Activated CD4-positive, alpha-beta memory T cell treated with anti-CD3 and anti-CD28 coated beads, Interleukin-2, amount 10 ng/mL, durations not matched to agents 7 days and 5 days (primary cell): Measurements from ENCODE around the gene DEK. TPM values are rescaled to one million over a fixed set of nuclear protein-coding genes. Genes with fewer than 3 reads are reported as not detected.

Experiments
- CTCF ChIA-PET: fragments of 350-600 bp; sonication (Branson Sonifier 250); formaldehyde crosslinking; loops from one replicate; lab custom pipeline; 2021; ENCODE audit warnings: antibody characterized with exemption, inconsistent platforms; lab: Charles Lee
- POLR2A ChIA-PET: fragments of 350-600 bp; sonication (Branson Sonifier 250); formaldehyde crosslinking; loops from one replicate; lab custom pipeline; 2021; ENCODE audit warnings: antibody characterized with exemption; lab: Charles Lee
- DNase-seq: peaks from one replicate; pipeline ENCODE4 v3.0.0-alpha.2; 2020
- H3K27ac Mint-ChIP-seq: one replicate; pipeline ENCODE4 v1.8.0; 2021; ENCODE audit warnings: mild to moderate bottlenecking, mixed read lengths
- H3K27me3 Mint-ChIP-seq: one replicate; pipeline ENCODE4 v1.8.0; 2021; ENCODE audit warnings: mixed read lengths
- H3K36me3 Mint-ChIP-seq: one replicate; pipeline ENCODE4 v1.8.0; 2021; ENCODE audit warnings: low read depth, mixed read lengths
- H3K4me1 Mint-ChIP-seq: one replicate; pipeline ENCODE4 v1.8.0; 2021; ENCODE audit warnings: mixed read lengths
- H3K4me3 Mint-ChIP-seq: one replicate; pipeline ENCODE4 v1.8.0; 2021; ENCODE audit warnings: mild to moderate bottlenecking, mixed read lengths
- H3K9me3 Mint-ChIP-seq: one replicate; pipeline ENCODE4 v1.8.0; 2021; ENCODE audit warnings: mixed read lengths
- total RNA-seq, 2 experiments: library from RNA; stranded (reverse); gene quantifications; one replicate each; pipeline ENCODE4 v1.2.3, GENCODE V29; 2021

DEK gene
- total RNA-seq, 2 experiments from 2014 or later, result 194 to 203 TPM

GRCh38 chr6:18262702-18263417 lies 1.5 kb downstream of the DEK start:
- H3K4me1 Mint-ChIP-seq, result peaks cover 54% of the 10 kb centered on the region
- DNase-seq, result peak; percentile 60
- H3K27ac Mint-ChIP-seq, result peak overlapping the region; percentile 94
- peaks cover 3% of the 10 kb centered on the region for H3K9me3 Mint-ChIP-seq
- H3K4me3 Mint-ChIP-seq, result peak overlapping the region; percentile 93
- no peaks in the 10 kb centered on the region for H3K27me3 Mint-ChIP-seq
- ChIA-PET POLR2A (interaction anchor here (0.6 to 2.3 kb wide), 7 partner anchors 8 to 635 kb away, joined by 3 to 7 read pairs (median 3); partner anchors contain the start of genes KDM1B and TPMT), CTCF (interaction anchor here (0.8 kb wide), 1 partner anchor 14 kb away, joined by 3 read pairs; no protein-coding TSS in a partner anchor)
- peaks cover 60% of the 10 kb centered on the region for H3K36me3 Mint-ChIP-seq

- Mint-ChIP-seq H3K4me3 (peak overlapping the region; percentile 93), H3K4me1 (peaks cover 57% of the 10 kb centered on the region), H3K36me3 (peaks cover 69% of the 10 kb centered on the region), H3K27me3 (no peaks in the 10 kb centered on the region), H3K9me3 (peaks cover 3% of the 10 kb centered on the region), H3K27ac (no peak overlapping the region)
- ChIA-PET CTCF (no interaction called here), POLR2A (interaction anchor here (1.6 kb wide), 1 partner anchor 15 kb away, joined by 7 read pairs; no protein-coding TSS in a partner anchor)
- DNase-seq, result no peak
These were observed 2.5 kb downstream of the DEK start for GRCh38 chr6:18261877-18262276.

- Mint-ChIP-seq H3K36me3 (peaks cover 80% of the 10 kb centered on the region), H3K4me1 (peaks cover 57% of the 10 kb centered on the region), H3K9me3 (peaks cover 3% of the 10 kb centered on the region), H3K4me3 (peak overlapping the region; percentile 46), H3K27ac (peak overlapping the region; percentile 7), H3K27me3 (no peaks in the 10 kb centered on the region)
- ChIA-PET CTCF (interaction anchor here (1.5 kb wide), 1 partner anchor 19 kb away, joined by 4 read pairs; no protein-coding TSS in a partner anchor), POLR2A (interaction anchor here (0.8 to 1.1 kb wide), 3 partner anchors 9 to 19 kb away, joined by 3 to 4 read pairs (median 4); no protein-coding TSS in a partner anchor)
- peak; percentile 48 for DNase-seq
These were observed 3.8 kb downstream of the DEK start for GRCh38 chr6:18260448-18261106.

GRCh38 chr6:18259675-18260447 lies 4.5 kb downstream of the DEK start:
- Mint-ChIP-seq H3K9me3 (no peaks in the 10 kb centered on the region), H3K27ac (peak overlapping the region; percentile 7), H3K4me1 (peaks cover 53% of the 10 kb centered on the region), H3K27me3 (no peaks in the 10 kb centered on the region), H3K36me3 (peaks cover 82% of the 10 kb centered on the region), H3K4me3 (peak overlapping the region; percentile 2)
- CTCF ChIA-PET, result interaction anchor here (1.5 kb wide), 1 partner anchor 18 kb away, joined by 4 read pairs; no protein-coding TSS in a partner anchor
- POLR2A ChIA-PET, result interaction anchor here (0.6 to 1.1 kb wide), 4 partner anchors 8 to 552 kb away, joined by 3 to 5 read pairs (median 4); no protein-coding TSS in a partner anchor
- DNase-seq, result no peak

- POLR2A ChIA-PET, result interaction anchor here (1.1 to 1.5 kb wide), 3 partner anchors 8 to 10 kb away, joined by 3 to 5 read pairs (median 3); partner anchors contain the start of gene DEK
These were observed 9.5 kb downstream of the DEK start for GRCh38 chr6:18254793-18255192.

GRCh38 chr6:18253635-18254034 lies 10.7 kb downstream of the DEK start:
- CTCF ChIA-PET, result interaction anchor here (1.1 kb wide), 1 partner anchor 132 kb away, joined by 3 read pairs; no protein-coding TSS in a partner anchor
- POLR2A ChIA-PET, result interaction anchor here (1.5 kb wide), 1 partner anchor 11 kb away, joined by 3 read pairs; the partner anchor contains the start of gene DEK
- H3K4me1 Mint-ChIP-seq, result peaks cover 35% of the 10 kb centered on the region

More at GRCh38 chr6:18254793-18255192, 9.5 kb downstream of the DEK start:
- Mint-ChIP-seq H3K4me3 (no peak overlapping the region), H3K9me3 (no peaks in the 10 kb centered on the region), H3K27me3 (no peaks in the 10 kb centered on the region), H3K27ac (no peak overlapping the region), H3K36me3 (peaks cover 71% of the 10 kb centered on the region), H3K4me1 (peaks cover 38% of the 10 kb centered on the region)
- CTCF ChIA-PET, result interaction anchor here (1.1 kb wide), 1 partner anchor 133 kb away, joined by 3 read pairs; no protein-coding TSS in a partner anchor
- DNase-seq, result no peak

GRCh38 chr6:18249271-18249670 lies 15.1 kb downstream of the DEK start:
- POLR2A ChIA-PET, result no interaction called here
- Mint-ChIP-seq H3K4me3 (no peak overlapping the region), H3K9me3 (peaks cover 13% of the 10 kb centered on the region)

More at GRCh38 chr6:18253635-18254034, 10.7 kb downstream of the DEK start:
- Mint-ChIP-seq H3K27ac (no peak overlapping the region), H3K4me3 (no peak overlapping the region), H3K36me3 (peaks cover 75% of the 10 kb centered on the region), H3K27me3 (no peaks in the 10 kb centered on the region), H3K9me3 (no peaks in the 10 kb centered on the region)
- no peak for DNase-seq

GRCh38 chr6:18248698-18249097 lies 15.6 kb downstream of the DEK start:
- H3K27ac Mint-ChIP-seq, result no peak overlapping the region
- DNase-seq, result no peak
- CTCF ChIA-PET, result interaction anchor here (0.5 kb wide), 1 partner anchor 14 kb away, joined by 3 read pairs; no protein-coding TSS in a partner anchor
- POLR2A ChIA-PET, result no interaction called here
- H3K9me3 Mint-ChIP-seq, result peaks cover 13% of the 10 kb centered on the region
- H3K4me1 Mint-ChIP-seq, result peaks cover 55% of the 10 kb centered on the region
- peaks cover 88% of the 10 kb centered on the region for H3K36me3 Mint-ChIP-seq
- no peaks in the 10 kb centered on the region for H3K27me3 Mint-ChIP-seq
- no peak overlapping the region for H3K4me3 Mint-ChIP-seq

More at GRCh38 chr6:18249271-18249670, 15.1 kb downstream of the DEK start:
- no peak for DNase-seq
- Mint-ChIP-seq H3K27ac (no peak overlapping the region), H3K36me3 (peaks cover 84% of the 10 kb centered on the region), H3K4me1 (peaks cover 52% of the 10 kb centered on the region), H3K27me3 (no peaks in the 10 kb centered on the region)
- CTCF ChIA-PET, result interaction anchor here (0.5 kb wide), 1 partner anchor 14 kb away, joined by 3 read pairs; no protein-coding TSS in a partner anchor

GRCh38 chr6:18247002-18247401 lies 17.3 kb downstream of the DEK start:
- CTCF ChIA-PET, result no interaction called here
- Mint-ChIP-seq H3K4me3 (no peak overlapping the region), H3K27ac (no peak overlapping the region), H3K9me3 (peaks cover 13% of the 10 kb centered on the region), H3K27me3 (no peaks in the 10 kb centered on the region), H3K4me1 (peaks cover 61% of the 10 kb centered on the region), H3K36me3 (peaks cover 91% of the 10 kb centered on the region)
- DNase-seq, result no peak
- POLR2A ChIA-PET, result interaction anchor here (1.1 to 2.0 kb wide), 6 partner anchors 8 to 140 kb away, joined by 3 to 7 read pairs (median 4); partner anchors contain the start of gene RNF144B

GRCh38 chr6:18246205-18246604 lies 18.1 kb downstream of the DEK start:
- Mint-ChIP-seq H3K27me3 (no peaks in the 10 kb centered on the region), H3K27ac (no peak overlapping the region), H3K9me3 (peaks cover 13% of the 10 kb centered on the region), H3K36me3 (peaks cover 91% of the 10 kb centered on the region), H3K4me3 (no peak overlapping the region), H3K4me1 (peaks cover 59% of the 10 kb centered on the region)
- CTCF ChIA-PET, result no interaction called here
- POLR2A ChIA-PET, result interaction anchor here (1.1 to 2.0 kb wide), 5 partner anchors 9 to 141 kb away, joined by 3 to 7 read pairs (median 5); partner anchors contain the start of gene RNF144B
- no peak for DNase-seq

- H3K36me3 Mint-ChIP-seq, result peaks cover 93% of the 10 kb centered on the region
- H3K27ac Mint-ChIP-seq, result peak overlapping the region; percentile 22
- H3K4me1 Mint-ChIP-seq, result peaks cover 62% of the 10 kb centered on the region
- DNase-seq, result peak; percentile 37
- no peak overlapping the region for H3K4me3 Mint-ChIP-seq
- POLR2A ChIA-PET, result interaction anchor here (1.1 to 2.0 kb wide), 5 partner anchors 9 to 142 kb away, joined by 3 to 7 read pairs (median 5); partner anchors contain the start of gene RNF144B
- no peaks in the 10 kb centered on the region for H3K27me3 Mint-ChIP-seq
- CTCF ChIA-PET, result no interaction called here
- peaks cover 13% of the 10 kb centered on the region for H3K9me3 Mint-ChIP-seq
These were observed 18.7 kb downstream of the DEK start for GRCh38 chr6:18245642-18246041.

- ChIA-PET POLR2A (no interaction called here), CTCF (no interaction called here)
- Mint-ChIP-seq H3K36me3 (peaks cover 97% of the 10 kb centered on the region), H3K4me1 (peaks cover 62% of the 10 kb centered on the region), H3K9me3 (peaks cover 13% of the 10 kb centered on the region), H3K27ac (no peak overlapping the region), H3K27me3 (no peaks in the 10 kb centered on the region), H3K4me3 (no peak overlapping the region)
- DNase-seq, result no peak
These were observed 19.3 kb downstream of the DEK start for GRCh38 chr6:18245079-18245478.
